ENCODE data around the gene COL4A6. TPM values are rescaled to one million over a fixed set of nuclear protein-coding genes. Genes with fewer than 3 reads are reported as not detected.

Gene COL4A6
- total and polyA plus RNA-seq, 12 donors, result 0.14 to 1.4 (median 0.73) TPM

DNA sequence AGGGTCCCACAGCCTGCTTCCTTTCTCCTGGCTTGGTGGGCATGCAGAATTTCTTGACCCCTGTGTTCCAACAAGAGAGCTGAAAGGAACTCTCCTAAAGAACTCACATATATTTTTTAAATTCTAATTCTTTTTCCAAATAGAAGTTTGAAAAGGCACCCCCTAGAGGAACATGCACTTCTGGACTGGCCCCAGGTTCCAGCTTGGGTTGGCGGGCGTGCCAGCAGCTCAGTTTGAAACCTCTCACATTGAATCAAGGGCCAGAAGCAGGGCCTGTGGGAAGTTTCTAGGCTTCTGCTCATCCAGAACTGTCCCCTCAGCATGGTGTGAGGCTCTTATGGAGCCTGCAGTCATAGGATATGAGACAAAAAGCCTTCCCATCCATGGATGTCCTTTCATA, 214.0 kb downstream of the COL4A6 start:
- peaks cover 15% of the 10 kb centered on the region for H3K27me3 ChIP-seq
- 79 to 100% (median 94%) methylated on average over 1 to 2 of the region's 2 CpGs for WGBS, 4 donors
- no peaks in the 10 kb centered on the region for H3K4me1 ChIP-seq (replicated peaks in 1 of 2)
- no peaks in the 10 kb centered on the region for H3K9me3 ChIP-seq (replicated peaks in 1 of 3)
- H3K36me3 ChIP-seq (replicated peaks in 1 of 2), result no peaks in the 10 kb centered on the region
- TF ChIP-seq POLR2A (IDR thresholded peaks at IDR 0.05) (no peak), CTCF (IDR thresholded peaks at IDR 0.05) (no peak)
- H3K4me3 ChIP-seq, result no peak overlapping the region
- no peak for DNase-seq
- no peak overlapping the region for H3K27ac ChIP-seq
- intact Hi-C loops (cut with DNase I), result no loop called here

- H3K36me3 ChIP-seq (replicated peaks in 1 of 2), result no peaks in the 10 kb centered on the region
- no peaks in the 10 kb centered on the region for H3K9me3 ChIP-seq (replicated peaks in 1 of 3)
- intact Hi-C loops (cut with DNase I), result no loop called here
- no peaks in the 10 kb centered on the region for H3K4me1 ChIP-seq (replicated peaks in 1 of 2)
- 65 to 69% (median 67%) methylated on average over 5 of the region's 5 CpGs for WGBS, 4 donors
- no peak overlapping the region for H3K4me3 ChIP-seq
- DNase-seq, result peak in 1 of 7 donors; percentile 0
- peaks cover 15% of the 10 kb centered on the region for H3K27me3 ChIP-seq
- no peak overlapping the region for H3K27ac ChIP-seq
- TF ChIP-seq POLR2A (IDR thresholded peaks at IDR 0.05) (no peak), CTCF (IDR thresholded peaks at IDR 0.05) (no peak)
These were observed 214.6 kb downstream of the COL4A6 start for GRCh38 chrX:108223585-108223984.

DNA sequence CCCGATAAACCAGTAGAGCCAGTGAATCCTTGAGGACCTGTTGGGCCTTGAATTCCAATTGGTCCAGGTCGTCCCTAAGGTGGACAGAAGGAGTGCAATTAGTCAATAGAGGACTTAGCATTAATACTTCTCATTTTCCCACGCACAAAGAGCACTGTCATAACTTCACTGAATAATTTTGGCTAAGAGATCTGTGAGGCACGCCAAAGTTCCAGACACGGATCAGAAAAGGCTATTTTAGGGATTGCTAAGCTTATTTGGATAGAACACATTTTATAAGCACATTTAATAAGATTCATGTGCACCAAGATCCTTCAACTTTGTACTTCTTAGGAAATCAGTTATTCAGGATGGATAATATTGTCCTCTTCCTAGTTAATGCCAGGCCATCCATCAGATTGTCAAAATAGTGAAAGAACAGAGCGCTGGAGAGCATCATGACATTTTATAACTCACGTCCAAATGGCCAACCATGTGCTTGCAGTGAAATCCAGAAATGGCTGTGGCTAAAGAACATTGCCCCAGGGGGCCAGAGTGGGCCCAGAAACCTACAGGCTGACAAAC, 216.8 kb downstream of the COL4A6 start:
- peaks cover 15% of the 10 kb centered on the region for H3K27me3 ChIP-seq
- WGBS, 4 donors, result 62 to 72% (median 64%) methylated on average over 7 of the region's 7 CpGs
- no peaks in the 10 kb centered on the region for H3K36me3 ChIP-seq (replicated peaks in 1 of 2)
- no peak overlapping the region for H3K4me3 ChIP-seq
- intact Hi-C loops (cut with DNase I), result no loop called here
- TF ChIP-seq CTCF (IDR thresholded peaks at IDR 0.05), result no peak
- TF ChIP-seq POLR2A (IDR thresholded peaks at IDR 0.05), result no peak
- no peaks in the 10 kb centered on the region for H3K4me1 ChIP-seq (replicated peaks in 1 of 2)
- DNase-seq, result no peak
- no peaks in the 10 kb centered on the region for H3K9me3 ChIP-seq (replicated peaks in 1 of 3)
- H3K27ac ChIP-seq, result no peak overlapping the region

DNA sequence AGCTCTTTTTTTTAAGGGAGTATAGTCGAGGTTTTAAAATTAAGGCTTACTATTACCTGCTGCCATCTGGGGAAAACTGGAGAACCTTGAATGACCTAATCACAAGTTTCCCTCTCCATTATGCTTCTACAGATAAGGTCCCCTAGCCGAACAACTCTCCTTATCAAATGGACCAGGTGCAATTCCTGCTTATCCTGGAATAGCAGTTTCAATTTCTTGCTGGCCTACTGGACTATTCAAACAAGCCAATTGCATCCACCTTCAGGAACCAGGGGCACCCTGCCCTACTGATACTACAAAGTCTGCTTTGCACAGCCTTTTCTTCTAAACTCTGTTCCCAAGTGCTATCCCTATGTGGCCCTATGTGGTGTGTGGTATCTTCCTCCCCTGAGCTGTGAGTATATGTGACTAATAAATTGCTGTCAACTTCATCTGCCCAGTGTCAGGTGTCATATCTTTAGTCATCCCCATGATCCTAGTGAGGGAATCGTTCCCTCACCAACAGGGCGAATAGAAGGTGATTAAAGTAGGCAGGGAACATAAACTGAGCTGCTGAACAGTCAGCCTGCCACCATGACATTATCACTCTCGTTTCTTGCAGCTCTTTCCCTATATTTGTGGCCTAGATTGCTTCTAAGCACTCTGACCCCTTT, 218.1 kb downstream of the COL4A6 start:
- no peaks in the 10 kb centered on the region for H3K9me3 ChIP-seq (replicated peaks in 1 of 3)
- no peak for DNase-seq
- intact Hi-C loops (cut with DNase I), result no loop called here
- no peaks in the 10 kb centered on the region for H3K36me3 ChIP-seq (replicated peaks in 1 of 2)
- peaks cover 20% of the 10 kb centered on the region for H3K27me3 ChIP-seq
- no peak overlapping the region for H3K27ac ChIP-seq
- no peak overlapping the region for H3K4me3 ChIP-seq
- TF ChIP-seq CTCF (IDR thresholded peaks at IDR 0.05), result no peak
- no peak for TF ChIP-seq POLR2A (IDR thresholded peaks at IDR 0.05)
- no peaks in the 10 kb centered on the region for H3K4me1 ChIP-seq (replicated peaks in 1 of 2)
- 68 to 82% (median 79%) methylated on average over 5 of the region's 5 CpGs for WGBS, 4 donors

Measured in adrenal gland (tissue), 12 donors.